IPS DF 4.7 (cell line): Measurements from ENCODE around the gene WDFY3.

Source experiments
- DNase-seq: peaks from one replicate; pipeline ENCODE4 v3.0.0-alpha.2; 2013; ENCODE audit warnings: low spot score; ENCODE audit errors: extremely low read depth

The WDFY3 gene

GRCh38 chr4:84631573-84631972 is 334.9 kb downstream of the WDFY3 start:
- DNase-seq, result no peak

GRCh38 chr4:84626673-84627072 is 339.8 kb downstream of the WDFY3 start:
- DNase-seq, result no peak

DNA sequence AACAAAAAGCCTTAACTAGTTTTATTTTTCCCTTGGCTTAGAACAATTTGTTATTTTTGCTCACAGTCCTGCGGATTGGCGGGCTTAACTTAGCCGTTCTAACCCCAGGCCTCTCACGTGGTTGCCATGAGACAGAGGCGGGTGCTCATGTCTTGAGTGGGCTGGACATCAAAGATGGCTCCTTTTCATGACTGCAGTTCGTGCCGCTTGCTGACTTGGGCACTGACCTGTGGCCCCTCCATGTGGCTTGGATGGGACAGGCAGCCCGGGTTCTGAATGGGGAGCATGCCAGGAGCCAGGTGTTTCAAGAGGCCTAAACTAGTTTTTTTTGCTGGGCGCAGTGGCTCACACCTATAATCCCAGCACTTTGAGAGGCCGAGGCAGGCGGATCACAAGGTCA is 342.8 kb downstream of the WDFY3 start:
- DNase-seq, result no peak

DNA sequence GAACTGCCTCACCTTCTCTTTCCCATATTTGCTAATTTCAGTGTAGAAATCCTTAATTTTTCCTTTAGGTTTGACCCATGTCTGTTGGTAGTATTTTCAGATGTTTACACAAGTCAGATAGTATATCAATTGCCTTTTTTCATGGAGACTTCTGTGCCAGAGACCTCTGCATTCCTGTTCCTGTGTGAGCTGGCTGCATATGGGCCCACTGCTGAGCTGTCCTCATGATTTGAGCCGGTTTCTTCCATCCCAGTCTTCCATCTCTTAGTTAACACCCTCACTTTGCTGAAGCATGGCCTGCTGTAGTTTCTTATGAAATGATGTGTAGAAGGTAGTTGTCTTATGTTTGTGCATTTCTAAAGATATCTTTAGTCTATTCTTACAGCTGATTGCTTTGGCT is 343.5 kb downstream of the WDFY3 start:
- no peak for DNase-seq
